CD14-positive monocyte (primary cell): ENCODE results near the gene RNF17. TPM values are rescaled to one million over a fixed set of nuclear protein-coding genes. Genes with fewer than 3 reads are reported as not detected.

Experiments
- DNase-seq, 3 donors: peaks; one replicate each; pipeline ENCODE4 v3.0.0-alpha.2; 2011 to 2022
- H2AFZ ChIP-seq: 2 replicates; pipeline ENCODE4 v1.6.0; 2012; ENCODE audit warnings: mild to moderate bottlenecking, low read depth, low read length, inconsistent platforms; ENCODE audit not compliant: insufficient read depth, poor library complexity, severe bottlenecking
- H3K27ac ChIP-seq, 2 donors: 1 replicate in 1 of 2; 2 replicates in 1 of 2; pipeline ENCODE4 v1.5.1; 2012 to 2013; ENCODE audit warnings: low read length in 2 of 2, control low read depth in 1 of 2, inconsistent platforms in 1 of 2, low read depth in 1 of 2, mild to moderate bottlenecking in 1 of 2
- H3K27me3 ChIP-seq, 2 donors: one replicate each; pipeline versions ENCODE4 v1.6.0 to v1.6.1; 2011 to 2013; ENCODE audit warnings: low read length in 2 of 2; ENCODE audit not compliant: control insufficient read depth in 2 of 2, insufficient read depth in 2 of 2
- H3K36me3 ChIP-seq, 2 donors: replicated peaks in 1 of 2; 1 replicate in 1 of 2; 2 replicates in 1 of 2; pipeline versions ENCODE4 v1.5.1 to v1.6.1; 2012 to 2013; ENCODE audit warnings: low read length in 2 of 2, control low read depth in 1 of 2, inconsistent platforms in 1 of 2, mild to moderate bottlenecking in 1 of 2; ENCODE audit not compliant: insufficient read depth in 2 of 2, control insufficient read depth in 1 of 2
- H3K4me1 ChIP-seq, 2 donors: 1 replicate in 1 of 2; 2 replicates in 1 of 2; pipeline versions ENCODE4 v1.5.1 to v1.6.1; 2012 to 2013; ENCODE audit warnings: low read length in 2 of 2, control low read depth in 1 of 2, inconsistent platforms in 1 of 2, mild to moderate bottlenecking in 1 of 2, moderate library complexity in 1 of 2; ENCODE audit not compliant: insufficient read depth in 2 of 2, control insufficient read depth in 1 of 2
- H3K4me2 ChIP-seq: replicated peaks from 2 replicates; pipeline ENCODE3; 2012; ENCODE audit warnings: low read length, moderate library complexity, mild to moderate bottlenecking; ENCODE audit not compliant: poor library complexity, severe bottlenecking; ENCODE audit errors: extremely low read depth
- H3K4me3 ChIP-seq, 3 experiments: fragments of 200-600 bp in 1 of 3; sonication (generic) in 1 of 3; replicated peaks in 1 of 3; 1 replicate in 2 of 3; 2 replicates in 1 of 3; pipeline ENCODE4 v1.5.1; 2011 to 2013; ENCODE audit warnings: low read length in 3 of 3, mild to moderate bottlenecking in 3 of 3, control low read depth in 2 of 3, low read depth in 2 of 3, inconsistent platforms in 1 of 3, moderate library complexity in 1 of 3
- H3K79me2 ChIP-seq: 2 replicates; pipeline ENCODE4 v1.6.0; 2012; ENCODE audit warnings: mild to moderate bottlenecking, control low read depth, inconsistent platforms, low read length, moderate library complexity; ENCODE audit not compliant: insufficient read depth
- H3K9ac ChIP-seq: 2 replicates; pipeline ENCODE4 v1.6.0; 2017; ENCODE audit warnings: low read length, mild to moderate bottlenecking; ENCODE audit not compliant: insufficient read depth, poor library complexity, severe bottlenecking
- H3K9me3 ChIP-seq, 2 donors: replicated peaks in 1 of 2; 1 replicate in 1 of 2; 2 replicates in 1 of 2; pipeline versions ENCODE4 v1.5.1 to v1.6.1; 2012 to 2013; ENCODE audit warnings: low read length in 2 of 2, control low read depth in 1 of 2; ENCODE audit not compliant: control insufficient read depth in 1 of 2, insufficient read depth in 1 of 2
- H4K20me1 ChIP-seq: 2 replicates; pipeline ENCODE4 v1.6.0; 2012; ENCODE audit warnings: mild to moderate bottlenecking, low read length, control low read depth, moderate library complexity; ENCODE audit not compliant: insufficient read depth
- H3K27ac Mint-ChIP-seq, 7 donors: one replicate each; pipeline ENCODE4 v1.8.0; 2020; ENCODE audit warnings: mild to moderate bottlenecking in 7 of 7, mixed read lengths in 7 of 7, moderate library complexity in 6 of 7, inconsistent platforms in 2 of 7
- H3K27me3 Mint-ChIP-seq, 3 donors: one replicate each; pipeline ENCODE4 v1.8.0; 2021 to 2022; ENCODE audit warnings: low read depth in 3 of 3, mild to moderate bottlenecking in 3 of 3, mixed read lengths in 3 of 3, moderate library complexity in 3 of 3, inconsistent platforms in 1 of 3
- H3K36me3 Mint-ChIP-seq, 2 donors: one replicate each; pipeline ENCODE4 v1.8.0; 2020; ENCODE audit warnings: mixed read lengths in 2 of 2, inconsistent platforms in 1 of 2, mild to moderate bottlenecking in 1 of 2
- H3K4me1 Mint-ChIP-seq: one replicate; pipeline ENCODE4 v1.8.0; 2020; ENCODE audit warnings: mild to moderate bottlenecking, mixed read lengths
- H3K4me3 Mint-ChIP-seq, 2 donors: one replicate each; pipeline ENCODE4 v1.8.0; 2020; ENCODE audit warnings: mild to moderate bottlenecking in 2 of 2, mixed read lengths in 2 of 2, moderate library complexity in 1 of 2
- H3K9me3 Mint-ChIP-seq, 7 donors: one replicate each; pipeline ENCODE4 v1.8.0; 2020 to 2022; ENCODE audit warnings: mixed read lengths in 7 of 7, mild to moderate bottlenecking in 6 of 7, moderate library complexity in 6 of 7, inconsistent platforms in 2 of 7
- WGBS: methylation state at CpG from one replicate; pipeline ENCODE4 v1.1.5; 2013; ENCODE audit warnings: missing lambda C conversion rate; ENCODE audit not compliant: insufficient coverage; 5-methylcytosine and 5-hydroxymethylcytosine counted together
- intact Hi-C, 2 donors: fragments of 100-400 bp; cut with micrococcal nuclease; formaldehyde crosslinking; loops; one replicate each; pipeline versions ENCODE4 v1.15.0 to v1.15.1; 2023
- polyA plus RNA-seq, 3 donors: library from polyadenylated mRNA; depleted of rRNA in 1 of 3; unstranded in 2 of 3; stranded (reverse) in 1 of 3; fragments of 300-500 nt in 2 of 3; fragments of >200 nt in 1 of 3; fragmentation: Illumina TruSeq in 2 of 3; gene quantifications; 1 replicate in 2 of 3; 2 replicates in 1 of 3; pipeline ENCODE4 v1.2.3, GENCODE V29; 2012 to 2021
- TF ChIP-seq, protein P1 (sequence below): fragments of 200-600 bp; IDR thresholded peaks from one replicate; pipeline ENCODE4 v1.8.0; 2022; ENCODE audit warnings: antibody characterized with exemption, mild to moderate bottlenecking

Gene RNF17
- polyA plus RNA-seq, 3 donors = not detected

DNA sequence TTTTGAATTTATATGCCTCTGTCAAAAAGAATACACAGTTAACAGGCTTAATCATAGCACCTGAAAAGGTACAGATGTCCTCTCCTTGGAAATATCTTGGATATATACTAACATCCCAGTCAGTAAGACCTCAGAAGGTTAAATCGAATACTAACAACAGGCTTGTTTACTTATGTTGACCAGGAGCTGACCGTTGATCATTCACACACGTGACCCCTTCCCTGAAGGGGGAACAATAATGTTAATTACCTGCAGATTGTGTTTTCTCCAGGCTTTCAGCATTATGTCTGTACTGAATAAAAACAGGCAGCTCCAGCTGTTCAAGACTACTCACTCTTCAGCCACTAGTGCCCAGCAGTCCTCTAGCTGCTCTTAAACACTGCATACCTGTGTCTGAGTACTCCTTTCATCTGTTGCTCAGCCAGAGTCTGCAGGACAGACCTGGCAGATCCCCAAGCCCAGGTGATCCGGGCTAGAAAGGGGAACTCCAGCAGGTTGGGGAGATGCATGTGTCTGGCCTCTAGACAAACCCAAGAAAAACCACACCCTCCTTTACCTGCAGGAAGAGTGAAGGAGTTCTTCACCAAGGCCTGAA is 163.9 kb downstream of the RNF17 start:
- H3K9me3 Mint-ChIP-seq = peaks cover 0 to 5% (median 0%) of the 10 kb centered on the region in 7 donors
- peaks cover 0 to 1% of the 10 kb centered on the region in 2 donors for H3K36me3 Mint-ChIP-seq
- WGBS = 83% methylated on average over 2 of the region's 4 CpGs
- H3K79me2 ChIP-seq = no peaks in the 10 kb centered on the region
- no peaks in the 10 kb centered on the region for H3K36me3 ChIP-seq
- H3K27ac ChIP-seq = no peak overlapping the region
- no peak overlapping the region for H3K4me2 ChIP-seq
- H3K4me3 ChIP-seq = no peak overlapping the region
- peaks cover 19 to 24% (median 23%) of the 10 kb centered on the region in 3 donors for H3K27me3 Mint-ChIP-seq
- TF ChIP-seq, protein P1, sequence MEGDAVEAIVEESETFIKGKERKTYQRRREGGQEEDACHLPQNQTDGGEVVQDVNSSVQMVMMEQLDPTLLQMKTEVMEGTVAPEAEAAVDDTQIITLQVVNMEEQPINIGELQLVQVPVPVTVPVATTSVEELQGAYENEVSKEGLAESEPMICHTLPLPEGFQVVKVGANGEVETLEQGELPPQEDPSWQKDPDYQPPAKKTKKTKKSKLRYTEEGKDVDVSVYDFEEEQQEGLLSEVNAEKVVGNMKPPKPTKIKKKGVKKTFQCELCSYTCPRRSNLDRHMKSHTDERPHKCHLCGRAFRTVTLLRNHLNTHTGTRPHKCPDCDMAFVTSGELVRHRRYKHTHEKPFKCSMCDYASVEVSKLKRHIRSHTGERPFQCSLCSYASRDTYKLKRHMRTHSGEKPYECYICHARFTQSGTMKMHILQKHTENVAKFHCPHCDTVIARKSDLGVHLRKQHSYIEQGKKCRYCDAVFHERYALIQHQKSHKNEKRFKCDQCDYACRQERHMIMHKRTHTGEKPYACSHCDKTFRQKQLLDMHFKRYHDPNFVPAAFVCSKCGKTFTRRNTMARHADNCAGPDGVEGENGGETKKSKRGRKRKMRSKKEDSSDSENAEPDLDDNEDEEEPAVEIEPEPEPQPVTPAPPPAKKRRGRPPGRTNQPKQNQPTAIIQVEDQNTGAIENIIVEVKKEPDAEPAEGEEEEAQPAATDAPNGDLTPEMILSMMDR = no peak
- no peak for DNase-seq
- peaks cover 8 to 10% of the 10 kb centered on the region in 2 donors for H3K4me1 ChIP-seq
- H3K9me3 ChIP-seq = no peaks in the 10 kb centered on the region
- peaks cover 14 to 21% of the 10 kb centered on the region in 2 donors for H3K27me3 ChIP-seq
- H4K20me1 ChIP-seq = no peaks in the 10 kb centered on the region
- peaks cover 14% of the 10 kb centered on the region for H3K4me1 Mint-ChIP-seq
- no peak overlapping the region for H2AFZ ChIP-seq
- no peak overlapping the region for H3K9ac ChIP-seq
- no peak overlapping the region for H3K4me3 Mint-ChIP-seq
- intact Hi-C loops = loop anchor here in 1 of 2 donors (10.0 kb wide), 1 partner anchor 1553 kb away; no protein-coding TSS in a partner anchor
- no peak overlapping the region for H3K27ac Mint-ChIP-seq

DNA sequence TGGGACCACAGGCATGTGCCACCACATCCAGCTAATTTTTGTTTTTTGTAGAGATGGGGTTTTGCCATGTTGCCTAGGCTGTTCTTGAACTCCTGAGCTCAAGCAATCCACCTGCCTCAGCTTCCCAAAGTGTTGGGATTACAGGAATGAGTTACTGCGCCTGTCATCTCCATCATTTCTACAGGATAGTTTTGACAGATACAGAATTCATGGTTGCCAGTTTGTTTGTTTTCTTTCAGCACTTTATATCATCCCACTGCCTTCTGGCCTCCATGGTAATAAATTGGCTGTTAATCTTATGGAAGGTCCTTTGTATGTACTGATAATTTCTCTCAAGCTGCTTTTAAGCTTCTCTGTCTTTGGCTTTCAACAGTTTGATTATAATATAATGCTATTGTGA is 165.2 kb downstream of the RNF17 start:
- WGBS = no CpG with 5 or more reads among the region's 1 CpG
- Histone ChIP-seq H3K36me3 (no peaks in the 10 kb centered on the region), H3K4me3 (no peak overlapping the region), H3K79me2 (no peaks in the 10 kb centered on the region), H3K9ac (no peak overlapping the region), H3K4me2 (no peak overlapping the region), H4K20me1 (no peaks in the 10 kb centered on the region), H3K9me3 (no peaks in the 10 kb centered on the region), H3K27ac (no peak overlapping the region), H2AFZ (no peak overlapping the region), H3K27me3 (peaks cover 14 to 21% of the 10 kb centered on the region in 2 donors), H3K4me1 (peaks cover 9 to 16% of the 10 kb centered on the region in 2 donors)
- peaks cover 20 to 35% (median 26%) of the 10 kb centered on the region in 3 donors for H3K27me3 Mint-ChIP-seq
- intact Hi-C loops = loop anchor here in 1 of 2 donors (10.0 kb wide), 1 partner anchor 1554 kb away; no protein-coding TSS in a partner anchor
- DNase-seq = no peak
- H3K27ac Mint-ChIP-seq = no peak overlapping the region
- TF ChIP-seq, protein P1 = no peak
- H3K9me3 Mint-ChIP-seq = peaks cover 0 to 5% (median 0%) of the 10 kb centered on the region in 7 donors
- H3K36me3 Mint-ChIP-seq = peaks cover 0 to 1% of the 10 kb centered on the region in 2 donors
- no peak overlapping the region for H3K4me3 Mint-ChIP-seq
- H3K4me1 Mint-ChIP-seq = peaks cover 21% of the 10 kb centered on the region

Other genes with a start within 250 kb of the RNF17 start
- gene ATP12A, start 83.8 kb upstream of the RNF17 start, polyA plus RNA-seq = not detected